ENCODE measurements around the gene S100A6.
"Not testable (repeated sequence)": the region's sequence is repeated elsewhere in the genome, so short reads cannot be mapped to it uniquely, and the experiment has no call there.

S100A6 gene

DNA sequence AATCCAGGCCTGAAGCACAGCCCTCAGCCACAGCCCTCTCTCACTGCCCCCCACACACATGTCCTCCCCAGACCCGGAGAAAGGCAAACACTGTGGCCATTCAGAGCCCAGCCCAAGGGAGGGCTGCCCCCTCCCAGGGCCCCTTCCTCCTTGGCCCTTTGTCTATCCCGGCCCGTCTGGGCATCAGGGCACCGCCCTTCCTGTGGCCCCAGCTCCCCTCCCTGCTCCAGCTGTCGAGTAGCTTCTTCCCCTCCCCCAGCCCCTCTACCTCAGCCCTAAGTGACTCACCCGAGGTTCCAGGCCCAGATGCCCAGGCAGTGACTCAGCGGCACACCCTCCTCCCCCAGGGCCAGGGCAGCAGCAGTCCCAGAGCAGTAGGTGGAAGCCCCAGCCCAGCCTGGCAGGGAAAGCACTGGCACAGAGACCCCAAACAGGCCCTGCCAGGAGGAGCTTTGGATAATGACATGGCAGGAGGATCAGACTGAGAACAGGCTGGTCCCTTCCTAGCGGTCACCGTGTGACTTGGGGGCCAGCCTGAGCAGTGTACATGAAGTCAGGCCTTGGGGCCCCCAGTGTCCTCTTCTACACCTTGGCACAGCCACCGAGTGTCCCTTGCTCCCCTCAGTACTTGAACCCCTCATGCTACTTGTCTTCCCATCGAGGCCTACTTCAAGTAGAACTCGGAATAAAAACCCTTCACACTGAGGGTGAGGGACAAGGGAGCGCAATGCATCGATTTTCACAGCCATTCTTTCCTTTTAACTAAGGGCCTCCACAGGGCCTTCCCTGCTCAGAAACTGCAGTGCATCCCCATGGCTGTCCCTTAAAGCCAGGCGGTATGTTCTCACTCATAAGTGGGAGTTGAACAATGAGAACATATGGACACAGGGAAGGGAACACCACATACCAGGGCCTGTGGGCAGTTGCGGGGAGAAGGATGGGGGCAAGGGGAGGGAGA, 30.9 kb upstream of the S100A6 start:
- H3K4me3 ChIP-seq, result peak overlapping the region in 5 of 10 experiments; percentile 11 to 28 (median 20); a peak in 3 of 20 replicates
- H3K27me3 ChIP-seq, result no peaks in the 10 kb centered on the region
- H3K4me2 ChIP-seq, result peak overlapping the region; percentile 76 to 99 (median 91)
- TF ChIP-seq Cebpa-rat (IDR thresholded peaks at IDR 0.05), result no peak
- no peaks in the 10 kb centered on the region for H3K36me3 ChIP-seq
- H3K9ac ChIP-seq, result peak overlapping the region; percentile 75 to 88 (median 83)
- no peaks in the 10 kb centered on the region for H4K20me1 ChIP-seq
- peak overlapping the region; percentile 85 to 98 (median 94) for H3K27ac ChIP-seq
- H3K9me3 ChIP-seq (replicated peaks in 1 of 11), result no peaks in the 10 kb centered on the region
- H3K4me1 ChIP-seq, result peaks cover 42 to 93% (median 66%) of the 10 kb centered on the region in 10 experiments

DNA sequence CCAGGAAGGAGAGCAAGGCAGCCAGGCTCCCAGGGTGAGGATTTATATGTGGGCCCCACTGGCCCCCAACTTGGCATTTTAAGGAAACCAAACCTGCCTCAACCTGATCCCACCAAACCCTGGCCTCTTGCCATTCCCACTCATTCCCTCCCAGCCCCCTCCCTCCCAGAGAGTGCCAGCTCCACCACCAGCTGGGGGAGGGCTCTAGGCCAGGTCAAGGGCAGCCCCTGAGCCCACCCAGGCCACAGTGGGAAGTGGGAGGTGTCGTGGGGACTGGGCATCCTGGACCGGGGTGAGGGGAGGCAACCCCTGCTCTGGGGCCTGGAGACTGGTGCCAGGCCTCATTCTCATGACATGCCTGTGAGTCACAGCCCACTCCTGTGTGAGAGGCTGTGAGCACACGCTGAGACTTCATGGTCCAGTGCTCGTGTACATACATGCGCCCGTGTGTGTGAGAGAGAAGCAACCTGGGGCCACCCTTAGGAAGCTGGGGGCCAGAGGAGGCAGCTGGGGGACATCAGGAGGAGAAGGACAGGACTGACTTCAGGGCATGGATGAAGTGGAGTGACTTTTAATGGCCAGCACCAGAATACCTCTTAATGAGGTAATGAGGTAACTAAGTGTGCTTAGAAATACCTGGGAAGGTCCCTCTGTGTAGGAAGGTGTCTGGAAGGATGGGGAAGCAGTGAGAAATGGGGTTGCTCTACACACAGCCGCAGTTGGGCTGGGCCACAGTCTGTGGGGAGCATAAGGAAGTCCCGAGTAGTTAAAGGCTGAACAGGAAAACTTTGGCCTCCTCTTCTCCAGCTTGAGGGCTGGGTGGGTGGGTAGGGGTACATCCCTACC, 30.0 kb upstream of the S100A6 start, which contains the start of gene S100A2:
TSS of gene S100A2 (minus strand) at position 316 of the 846 bp plus-strand sequence. CDS start 1,967 bp downstream, outside the sequence.
- Histone ChIP-seq H3K9ac (peak within 1 kb of the TSS; percentile 75 to 88 (median 83)), H3K27ac (peak within 1 kb of the TSS; percentile 85 to 98 (median 94)), H3K4me3 (peak within 1 kb of the TSS in 4 of 10 experiments; percentile 14 to 28 (median 20); a peak in 3 of 20 replicates), H3K4me2 (peak within 1 kb of the TSS; percentile 76 to 99 (median 91)), H3K4me1 (peaks cover 42 to 90% (median 64%) of the 10 kb centered on the region in 10 experiments), H3K27me3 (no peaks in the 10 kb centered on the region), H4K20me1 (no peaks in the 10 kb centered on the region), H3K36me3 (no peaks in the 10 kb centered on the region), H3K9me3 (replicated peaks in 1 of 11) (no peaks in the 10 kb centered on the region)
- no peak for TF ChIP-seq Cebpa-rat (IDR thresholded peaks at IDR 0.05)

DNA sequence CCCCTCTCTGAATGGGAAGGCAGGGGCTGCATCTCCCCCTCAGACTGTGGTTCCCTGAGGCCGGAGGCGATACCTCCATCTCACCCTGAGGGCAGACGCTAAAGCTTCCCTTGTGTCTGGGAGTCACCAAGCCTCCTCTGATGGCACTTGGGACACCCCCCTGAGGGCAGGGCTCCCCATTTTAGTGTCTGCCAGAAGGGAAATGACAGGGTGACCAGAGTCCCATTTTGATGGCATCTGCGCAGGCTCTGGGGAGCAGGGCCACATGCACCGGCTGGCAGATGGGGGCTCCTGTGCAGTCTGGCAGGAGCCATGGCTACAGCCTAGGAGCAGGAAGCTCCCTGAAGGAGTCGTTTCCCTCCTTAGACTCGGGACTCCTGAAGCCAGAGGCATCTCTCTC, 28.2 kb upstream of the S100A6 start:
- peak overlapping the region in 9 of 11 experiments; percentile 13 to 98 (median 95); a peak in 14 of 22 replicates for H3K27ac ChIP-seq
- peak overlapping the region in 9 of 11 experiments; percentile 76 to 95 (median 89); a peak in 15 of 22 replicates for H3K4me2 ChIP-seq
- no peaks in the 10 kb centered on the region for H3K9me3 ChIP-seq (replicated peaks in 1 of 11)
- H3K36me3 ChIP-seq, result no peaks in the 10 kb centered on the region
- H3K27me3 ChIP-seq, result no peaks in the 10 kb centered on the region
- no peak for TF ChIP-seq Cebpa-rat (IDR thresholded peaks at IDR 0.05)
- no peak overlapping the region for H3K4me3 ChIP-seq
- H3K4me1 ChIP-seq, result peaks cover 41 to 75% (median 62%) of the 10 kb centered on the region in 10 experiments
- H4K20me1 ChIP-seq, result no peaks in the 10 kb centered on the region
- H3K9ac ChIP-seq, result peak overlapping the region in 7 of 11 experiments; percentile 11 to 83 (median 32); a peak in 8 of 22 replicates

DNA sequence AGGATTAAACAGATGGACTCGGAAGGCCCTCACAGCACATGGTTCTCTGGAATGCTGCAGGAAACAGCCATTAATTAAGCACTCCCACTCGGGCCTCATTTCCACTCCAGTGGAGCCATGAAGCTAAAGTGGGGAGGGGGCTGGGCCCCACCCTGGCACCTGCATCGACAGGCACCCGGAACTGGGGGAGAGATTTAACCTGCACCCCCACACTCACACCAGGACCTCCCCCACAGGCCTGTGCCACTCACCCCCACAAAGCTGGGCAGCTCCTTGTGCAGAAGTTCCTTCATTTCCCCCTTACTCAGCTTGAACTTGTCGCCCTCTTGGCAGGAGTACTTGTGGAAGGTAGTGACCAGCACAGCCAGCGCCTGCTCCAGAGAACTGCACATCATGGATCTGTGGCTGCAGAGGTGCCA, 27.7 kb upstream of the S100A6 start:
- Histone ChIP-seq H4K20me1 (no peaks in the 10 kb centered on the region), H3K9ac (peak overlapping the region in 2 of 11 experiments; percentile 14 to 21; a peak in 1 of 22 replicates), H3K4me1 (peaks cover 36 to 70% (median 58%) of the 10 kb centered on the region in 10 experiments), H3K4me2 (peak overlapping the region in 7 of 11 experiments; percentile 15 to 95 (median 83); a peak in 11 of 22 replicates), H3K9me3 (replicated peaks in 1 of 11) (no peaks in the 10 kb centered on the region), H3K4me3 (no peak overlapping the region), H3K27me3 (no peaks in the 10 kb centered on the region), H3K27ac (peak overlapping the region in 6 of 11 experiments; percentile 33 to 98 (median 96); a peak in 9 of 22 replicates), H3K36me3 (no peaks in the 10 kb centered on the region)
- TF ChIP-seq Cebpa-rat (IDR thresholded peaks at IDR 0.05), result no peak

DNA sequence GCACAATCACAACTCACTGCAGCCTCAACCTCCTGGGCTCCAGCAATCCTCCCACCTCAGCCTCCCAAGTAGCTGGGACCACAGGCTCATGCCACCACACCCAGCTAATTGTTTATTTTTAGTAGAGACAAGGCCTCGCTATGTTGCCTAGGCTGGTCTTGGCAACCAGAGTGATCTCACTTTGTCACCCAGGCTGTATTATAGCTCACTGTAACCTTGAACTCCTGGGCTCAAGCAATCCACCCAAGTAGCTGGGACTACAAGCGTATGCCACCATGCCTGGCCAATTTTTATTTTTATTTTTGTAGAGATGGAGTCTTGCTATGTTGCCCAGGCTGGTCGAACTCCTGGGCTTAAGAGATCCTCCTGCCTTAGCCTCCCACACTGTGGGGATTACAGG, 26.2 kb upstream of the S100A6 start:
- H3K9me3 ChIP-seq (replicated peaks in 1 of 11); H3K4me3 ChIP-seq; H3K27me3 ChIP-seq; H4K20me1 ChIP-seq; H3K36me3 ChIP-seq; H3K27ac ChIP-seq; H3K9ac ChIP-seq: not testable (repeated sequence)
- peak overlapping the region in 2 of 11 experiments; percentile 26 to 43; a peak in 2 of 22 replicates for H3K4me2 ChIP-seq
- H3K4me1 ChIP-seq, result peaks cover 21 to 56% (median 43%) of the 10 kb centered on the region in 10 experiments

DNA sequence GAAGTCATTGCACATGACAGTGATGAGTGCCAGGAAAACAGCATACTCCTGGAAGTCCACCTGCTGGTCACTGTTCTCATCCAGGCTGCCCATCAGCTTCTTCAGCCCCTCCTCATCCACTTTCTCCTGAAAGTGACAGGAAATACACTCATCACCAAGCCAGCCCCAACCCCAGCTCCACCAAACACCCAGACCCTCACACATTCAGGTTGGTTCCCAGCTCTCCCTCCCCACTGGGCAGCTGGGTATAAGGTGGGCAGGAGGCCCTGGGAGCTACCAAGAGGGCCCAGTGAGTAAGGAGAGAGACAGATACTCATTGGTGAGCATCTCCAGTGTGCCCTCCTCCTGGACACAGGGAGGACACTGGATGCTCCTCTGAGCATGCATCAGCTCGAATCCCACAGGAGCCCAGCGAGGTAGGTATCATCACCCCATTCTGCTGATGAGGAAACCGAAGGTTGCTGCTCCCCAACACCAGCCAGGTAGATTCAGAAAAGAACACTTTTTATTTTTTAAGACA, 25.7 kb upstream of the S100A6 start:
- H3K9ac ChIP-seq, result no peak overlapping the region
- peaks cover 16 to 56% (median 38%) of the 10 kb centered on the region in 10 experiments for H3K4me1 ChIP-seq
- TF ChIP-seq Cebpa-rat (IDR thresholded peaks at IDR 0.05), result no peak
- peak overlapping the region in 4 of 11 experiments; percentile 26 to 43 (median 32); a peak in 5 of 22 replicates for H3K4me2 ChIP-seq
- no peak overlapping the region; a peak in 1 of 22 replicates for H3K27ac ChIP-seq
- 0 out of 22 replicates have a peak, but pooled peaks cover 0 to 4% (median 0%) of the 10 kb centered on the region in 11 experiments for H3K9me3 ChIP-seq (replicated peaks in 1 of 11)
- H3K36me3 ChIP-seq, result no peaks in the 10 kb centered on the region
- H3K4me3 ChIP-seq, result no peak overlapping the region
- no peaks in the 10 kb centered on the region for H4K20me1 ChIP-seq
- no peaks in the 10 kb centered on the region for H3K27me3 ChIP-seq

DNA sequence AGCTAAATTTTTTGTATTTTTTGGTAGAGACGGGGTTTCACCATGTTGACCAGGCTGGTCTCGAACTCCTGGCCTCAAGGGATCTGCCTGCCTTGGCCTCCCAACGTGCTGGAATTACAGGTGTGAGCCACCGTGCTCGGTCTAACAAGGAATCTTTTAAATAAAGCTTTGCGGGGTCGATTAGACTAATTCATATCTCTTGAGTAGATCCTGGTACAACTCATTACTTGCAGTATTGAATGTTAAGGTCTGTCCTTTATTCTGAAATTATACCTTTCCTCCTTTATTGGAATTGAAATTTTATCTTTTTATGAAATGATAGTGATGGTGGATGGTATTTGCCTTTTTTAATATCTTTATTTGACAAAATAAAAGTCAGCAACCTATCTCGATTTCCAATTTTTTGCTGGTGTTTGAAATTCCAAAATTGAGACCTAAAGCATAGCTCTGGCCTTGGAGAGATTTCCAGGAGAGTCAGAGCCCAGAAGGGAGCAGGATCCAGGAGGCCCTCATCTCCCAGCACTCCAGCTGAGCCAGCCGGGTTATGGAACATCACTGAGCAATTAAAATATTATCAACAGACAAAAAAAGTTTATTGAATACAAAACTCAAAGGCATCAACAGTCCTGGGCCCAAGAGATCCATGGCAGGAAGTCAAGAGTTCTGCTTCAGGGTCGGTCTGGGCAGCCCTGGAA, 25.1 kb upstream of the S100A6 start:
- 0 out of 22 replicates have a peak, but pooled peaks cover 0 to 4% (median 0%) of the 10 kb centered on the region in 11 experiments for H3K9me3 ChIP-seq (replicated peaks in 1 of 11)
- H3K27me3 ChIP-seq, result no peaks in the 10 kb centered on the region
- H3K4me1 ChIP-seq, result peaks cover 10 to 56% (median 34%) of the 10 kb centered on the region in 10 experiments
- no peaks in the 10 kb centered on the region for H4K20me1 ChIP-seq
- no peaks in the 10 kb centered on the region for H3K36me3 ChIP-seq
- TF ChIP-seq Cebpa-rat (IDR thresholded peaks at IDR 0.05), result no peak
- H3K9ac ChIP-seq, result no peak overlapping the region
- H3K4me2 ChIP-seq, result peak overlapping the region in 3 of 11 experiments; percentile 26 to 43 (median 30); a peak in 4 of 22 replicates
- H3K4me3 ChIP-seq, result no peak overlapping the region
- no peak overlapping the region; a peak in 1 of 22 replicates for H3K27ac ChIP-seq

DNA sequence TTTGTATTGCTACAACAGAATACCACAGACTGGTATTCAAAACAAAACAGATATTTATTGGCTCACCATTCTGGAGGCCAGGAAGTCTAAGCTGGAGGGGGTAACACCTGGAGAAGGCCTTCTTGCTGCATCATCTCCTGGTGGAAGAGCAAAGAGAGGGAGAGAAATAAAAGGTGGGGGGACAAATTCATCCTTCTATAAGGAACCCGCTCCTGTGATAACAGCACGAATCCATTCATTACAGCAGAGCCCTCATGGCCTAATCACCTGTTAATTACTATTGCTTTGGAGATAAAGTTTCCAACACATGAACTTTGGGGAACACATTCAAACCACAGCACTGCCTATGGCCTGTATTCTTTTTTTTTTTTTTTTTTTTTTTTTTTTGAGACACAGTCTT, 24.4 kb upstream of the S100A6 start:
- 0 out of 22 replicates have a peak, but pooled peaks cover 0 to 4% (median 0%) of the 10 kb centered on the region in 11 experiments for H3K9me3 ChIP-seq (replicated peaks in 1 of 11)
- H3K27ac ChIP-seq, result no peak overlapping the region
- H3K9ac ChIP-seq, result no peak overlapping the region
- no peaks in the 10 kb centered on the region for H3K36me3 ChIP-seq
- no peak for TF ChIP-seq Cebpa-rat (IDR thresholded peaks at IDR 0.05)
- no peak overlapping the region for H3K4me3 ChIP-seq
- no peak overlapping the region for H3K4me2 ChIP-seq
- peaks cover 4 to 49% (median 27%) of the 10 kb centered on the region in 10 experiments for H3K4me1 ChIP-seq
- no peaks in the 10 kb centered on the region for H3K27me3 ChIP-seq
- H4K20me1 ChIP-seq, result no peaks in the 10 kb centered on the region
